CD4-positive, alpha-beta T cell treated with Interleukin-15 for 1 hour (primary cell): ENCODE measurements around the gene CXXC1.
"Not testable (repeated sequence)": the region's sequence is repeated elsewhere in the genome, so short reads cannot be mapped to it uniquely, and the experiment has no call there.

Experiments used
- DNase-seq: peaks from one replicate; pipeline ENCODE4 v3.0.0-alpha.2; 2020

CXXC1 gene

DNA sequence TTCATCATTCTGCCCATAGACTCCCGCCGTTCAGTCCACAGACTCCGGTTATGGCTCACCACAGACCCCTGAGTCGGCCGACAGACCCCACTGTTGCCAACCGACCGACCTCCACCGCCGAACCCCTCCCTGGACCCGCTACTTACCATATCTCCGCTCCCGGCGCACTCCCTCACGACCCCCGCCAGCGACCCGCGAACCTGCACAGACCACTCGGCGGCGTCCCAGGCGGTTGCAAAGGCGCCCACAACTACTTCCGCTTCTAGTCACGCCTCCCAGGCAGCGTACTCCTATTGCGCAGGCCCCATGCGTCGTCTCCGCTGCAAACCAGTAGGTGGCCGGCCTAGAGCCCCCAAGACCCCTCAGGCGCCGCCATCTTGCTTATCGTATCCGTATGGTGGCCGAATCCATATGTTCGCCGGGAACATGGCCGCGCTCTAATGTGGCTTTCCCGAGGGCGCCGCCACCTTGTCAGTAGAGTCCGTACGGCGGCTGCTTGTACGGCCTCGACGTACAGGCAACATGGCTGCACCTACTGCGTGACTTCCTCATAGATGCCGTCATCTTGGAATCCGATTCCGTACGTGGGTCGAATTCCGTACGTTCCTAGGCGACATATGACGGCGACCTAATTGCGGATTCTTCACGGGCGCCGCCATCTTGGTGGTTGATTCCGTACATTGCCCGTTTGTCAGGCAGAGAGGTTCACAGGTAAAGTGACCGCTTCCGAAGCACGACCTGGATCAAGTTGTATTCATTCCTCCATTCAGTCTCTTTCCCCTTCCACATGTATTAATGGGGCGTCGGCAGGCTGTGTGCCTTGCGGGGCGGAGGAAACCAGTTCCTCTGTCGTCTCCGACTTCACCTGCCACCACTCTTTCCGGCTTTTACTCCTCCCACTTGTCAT, at the start of gene CXXC1:
Gene CXXC1 (minus strand): TSS at position 252 of the 907 bp plus-strand sequence. CDS start 103 bp downstream, at position 149.
- peak; percentile 99 for DNase-seq

DNA sequence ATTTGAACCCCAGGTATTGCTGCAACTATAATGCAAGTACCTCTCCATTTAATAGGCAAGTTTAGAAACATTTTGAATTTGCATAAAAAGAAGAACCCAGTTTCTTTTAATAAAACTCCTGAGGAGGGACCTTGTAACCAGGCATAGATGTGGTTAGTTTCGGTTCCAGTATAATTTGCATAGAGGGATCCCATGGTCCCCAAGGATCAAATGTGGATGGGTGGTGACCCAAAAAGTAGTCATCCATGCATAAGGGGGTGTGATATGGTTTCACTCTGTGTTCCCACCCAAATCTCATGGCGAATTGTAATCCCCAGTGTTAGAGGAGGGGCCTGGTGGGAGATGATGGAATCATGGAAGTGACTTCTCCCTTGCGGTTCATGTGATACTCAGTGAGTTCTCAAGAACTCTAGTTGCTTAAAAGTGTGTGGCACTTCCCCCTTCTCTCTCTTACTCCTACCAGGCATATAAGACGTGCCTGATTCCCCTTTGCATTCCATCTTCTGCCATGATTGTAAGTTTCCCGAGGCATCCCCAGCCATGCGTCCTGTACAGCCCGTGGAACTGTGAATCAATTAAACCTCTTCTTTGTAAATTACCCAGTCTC, 47.2 kb upstream of the CXXC1 start:
- DNase-seq: no peak

DNA sequence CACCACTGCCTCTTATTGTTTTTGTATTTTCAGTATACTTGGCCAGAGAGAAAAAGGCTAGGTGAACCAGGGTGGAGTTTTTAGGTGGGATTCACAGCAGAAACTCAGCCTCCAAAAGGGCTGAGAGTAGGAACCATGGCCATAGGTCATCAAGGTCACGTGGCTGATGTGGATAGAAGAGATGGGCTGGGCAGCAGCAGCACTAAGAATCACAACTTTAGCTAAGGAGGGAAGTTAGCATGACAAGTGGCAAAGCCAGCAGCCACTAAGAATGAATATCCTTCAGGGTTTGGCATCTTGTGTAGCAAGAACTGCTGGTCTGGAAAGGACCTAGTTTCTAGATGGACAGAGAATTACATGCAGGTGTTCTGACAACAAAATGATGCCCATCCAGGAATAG, 44.2 kb upstream of the CXXC1 start:
- no peak for DNase-seq

DNA sequence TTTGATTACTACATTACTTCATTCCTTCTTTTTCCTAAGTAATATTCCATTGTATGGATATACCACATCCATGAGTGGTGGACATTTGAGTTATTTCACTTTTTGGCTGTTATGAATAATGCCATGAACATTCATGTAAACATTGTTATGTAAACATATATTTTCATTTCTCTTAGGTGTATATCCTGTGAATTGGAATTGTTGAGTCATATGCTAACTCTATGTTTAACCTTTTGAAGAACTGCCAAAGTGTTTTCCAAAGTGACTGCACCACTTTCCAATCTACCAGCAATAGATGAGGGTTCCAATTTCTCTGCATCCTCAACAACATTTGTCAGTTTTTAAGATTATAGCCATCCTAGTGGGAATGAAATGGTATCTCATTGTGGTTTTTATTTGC, 42.7 kb upstream of the CXXC1 start:
- no peak for DNase-seq

DNA sequence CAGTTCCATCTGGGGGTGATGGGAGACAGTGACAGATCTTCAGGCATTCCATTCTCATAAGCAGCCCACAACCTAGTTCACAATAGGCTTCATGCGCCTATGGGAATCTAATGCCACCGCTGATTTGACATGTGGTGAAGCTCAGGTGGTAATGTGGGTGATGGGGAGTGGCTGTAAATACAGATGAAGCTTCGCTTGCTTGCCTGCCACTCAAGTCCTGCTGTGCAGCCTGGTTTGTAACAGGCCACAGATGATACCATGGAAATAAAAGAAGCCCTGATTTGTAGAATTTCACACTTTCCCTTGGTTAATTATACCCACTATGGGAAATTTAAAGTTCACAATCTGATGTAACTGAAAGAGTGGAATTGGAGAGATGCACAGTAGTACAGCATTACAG, 40.5 kb upstream of the CXXC1 start:
- no peak for DNase-seq

DNA sequence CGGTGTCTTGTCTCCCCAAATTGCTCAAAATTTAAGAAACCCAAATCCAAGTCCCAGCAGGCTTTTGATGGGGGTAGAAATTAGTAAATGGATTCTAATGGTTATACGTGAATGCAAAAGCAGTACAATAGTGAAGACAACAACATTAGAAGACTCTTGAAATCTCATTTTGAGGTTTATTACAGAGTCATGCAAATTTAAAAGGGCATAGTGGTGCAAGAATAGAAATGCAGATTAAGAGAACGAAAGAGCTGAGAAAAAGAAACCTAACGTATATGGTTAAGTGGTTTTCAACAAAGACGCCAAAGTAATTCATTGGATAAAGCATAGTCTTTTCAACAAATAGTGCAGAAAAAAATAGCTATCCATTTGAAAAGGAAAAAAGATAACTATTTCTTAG, 33.2 kb upstream of the CXXC1 start:
- DNase-seq: no peak

DNA sequence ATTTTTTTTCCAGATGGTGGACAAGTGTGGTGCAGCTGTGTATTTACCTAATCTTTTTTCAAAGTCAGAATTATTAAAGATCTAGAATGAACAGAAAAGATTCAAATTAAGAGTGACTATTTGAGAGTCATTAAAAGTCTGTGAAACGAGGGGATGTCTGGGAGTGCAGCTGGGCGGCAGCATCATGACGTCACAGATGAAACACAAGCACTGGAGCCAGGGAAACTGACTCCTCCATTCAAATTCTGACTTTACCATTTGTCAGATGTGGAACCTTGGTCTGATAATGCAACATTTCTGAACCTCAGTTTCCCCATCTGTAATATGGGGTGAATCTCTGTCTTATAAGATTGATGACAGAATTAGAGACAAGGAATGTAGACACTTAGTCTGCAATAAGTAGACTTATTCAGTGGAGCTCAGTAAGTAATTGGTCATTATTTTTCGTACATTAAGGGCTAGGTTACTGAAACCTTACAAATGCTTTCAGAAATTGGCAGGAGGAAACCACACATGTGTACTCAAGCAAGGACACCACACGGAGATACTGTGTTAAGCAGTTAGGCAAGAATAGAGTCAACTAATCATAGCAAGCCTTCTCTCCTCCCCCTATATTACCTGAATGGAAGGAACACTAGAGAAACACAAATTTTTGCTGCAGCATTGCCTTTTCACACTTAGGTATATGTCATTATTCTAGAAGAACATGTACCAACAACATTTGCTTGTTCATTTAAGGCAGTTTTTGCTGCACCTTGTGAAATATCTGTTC, 27.8 kb upstream of the CXXC1 start:
- no peak for DNase-seq

DNA sequence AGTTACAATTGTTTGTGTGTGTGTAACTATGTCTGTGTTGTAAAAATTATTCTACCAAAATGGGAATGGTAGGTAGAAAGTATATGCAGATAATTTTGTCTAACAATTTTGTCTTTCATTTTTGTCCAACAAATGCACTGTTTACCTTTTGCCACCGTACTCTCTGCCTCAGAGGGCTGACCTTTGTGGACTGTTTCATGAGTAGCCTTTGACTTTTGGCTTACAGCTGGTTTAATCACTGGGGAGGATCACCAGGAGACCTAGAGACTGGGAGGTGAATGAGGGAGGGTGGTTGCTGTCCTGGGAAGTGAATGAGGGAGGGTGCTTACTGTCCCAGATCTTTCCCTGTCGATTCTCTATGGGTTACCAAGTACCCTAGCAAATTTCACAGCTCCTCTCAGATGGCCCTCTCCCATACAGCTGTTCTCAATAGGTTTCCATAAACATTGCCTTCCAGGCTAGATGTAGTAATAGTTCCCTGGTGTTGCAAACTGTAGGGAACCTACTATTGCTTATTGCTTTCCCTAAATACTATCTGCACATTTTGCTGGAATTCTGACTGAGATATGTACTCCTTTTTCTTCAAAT, 26.5 kb upstream of the CXXC1 start:
- DNase-seq: no peak

DNA sequence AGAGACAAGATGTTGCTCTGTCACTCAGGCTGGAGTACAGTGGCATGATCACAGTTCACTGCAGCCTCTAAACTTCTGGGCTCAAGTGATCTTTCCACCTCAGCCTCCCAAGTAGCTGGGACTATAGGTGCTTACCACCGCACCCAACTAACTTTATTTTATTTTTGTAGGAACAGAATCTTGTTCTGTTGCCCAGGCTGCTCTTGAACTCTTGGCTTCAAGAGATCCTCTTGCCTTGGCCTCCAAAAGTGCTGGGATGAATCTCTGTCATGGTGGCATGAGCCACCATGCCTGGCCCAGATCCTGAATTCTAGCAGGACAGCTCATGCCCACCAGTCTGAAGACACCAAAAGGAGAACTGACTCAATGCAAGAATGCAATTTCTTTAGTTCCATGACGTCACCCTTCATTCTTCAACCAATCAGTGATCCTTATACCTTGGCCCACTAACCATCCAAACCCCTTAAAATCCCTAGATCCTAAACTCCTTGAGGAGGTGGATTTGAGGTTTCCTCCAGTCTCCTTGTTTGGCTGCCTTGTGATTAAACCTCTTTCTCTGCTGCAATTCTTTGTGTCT, 25.6 kb upstream of the CXXC1 start:
- DNase-seq: no peak

DNA sequence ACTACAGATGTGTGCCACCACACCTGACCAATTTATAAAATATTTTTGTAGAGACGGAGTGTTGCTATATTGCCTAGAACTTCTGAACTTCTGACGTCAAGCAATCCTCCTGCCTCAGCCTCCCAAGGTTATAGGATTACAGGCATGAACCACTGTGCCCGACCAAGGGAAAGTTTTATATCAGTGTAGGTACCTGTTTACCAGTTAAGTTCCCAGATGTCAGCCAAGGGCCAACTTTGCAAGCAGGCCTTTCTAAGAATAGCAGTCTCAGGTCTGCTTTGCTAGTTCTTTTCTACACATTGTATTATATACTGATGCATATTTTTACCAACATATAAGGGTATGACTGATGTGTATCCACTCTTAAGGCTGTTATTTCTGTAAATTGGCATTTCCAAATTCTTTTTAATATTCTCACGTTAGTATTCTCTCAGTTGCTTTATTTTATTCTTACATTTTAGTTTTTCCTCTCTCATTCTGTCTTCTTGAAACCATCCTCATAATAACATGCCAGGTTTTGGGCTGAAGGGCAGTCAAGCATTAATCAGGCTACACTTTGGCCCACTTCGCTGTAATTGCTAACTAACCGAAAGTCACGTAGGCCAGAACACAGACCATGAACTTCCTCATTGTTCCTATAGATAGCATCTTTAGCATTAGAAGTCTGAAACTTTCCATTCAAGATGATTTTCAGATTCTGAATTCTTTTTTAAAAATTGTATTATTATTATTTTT, 25.0 kb upstream of the CXXC1 start:
- no peak for DNase-seq

DNA sequence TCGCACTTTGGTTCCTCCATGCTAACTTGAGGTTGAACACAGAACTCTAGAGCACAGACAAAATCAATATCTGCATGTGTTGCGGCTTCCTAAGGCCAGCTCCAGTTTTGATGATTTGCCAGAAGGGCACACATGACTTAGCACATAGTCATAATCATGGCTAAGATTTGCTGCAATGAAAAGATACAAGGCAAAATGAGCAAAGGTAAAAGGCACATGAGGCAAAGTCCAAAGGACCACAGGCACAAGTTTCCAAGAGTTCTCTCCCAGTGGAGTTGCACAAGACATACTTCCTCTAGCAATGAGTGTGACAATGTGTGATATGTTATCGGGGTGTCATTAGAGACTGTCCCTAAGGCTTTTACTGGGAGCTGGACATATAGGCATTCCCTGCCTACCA, 24.2 kb upstream of the CXXC1 start:
- no peak for DNase-seq

DNA sequence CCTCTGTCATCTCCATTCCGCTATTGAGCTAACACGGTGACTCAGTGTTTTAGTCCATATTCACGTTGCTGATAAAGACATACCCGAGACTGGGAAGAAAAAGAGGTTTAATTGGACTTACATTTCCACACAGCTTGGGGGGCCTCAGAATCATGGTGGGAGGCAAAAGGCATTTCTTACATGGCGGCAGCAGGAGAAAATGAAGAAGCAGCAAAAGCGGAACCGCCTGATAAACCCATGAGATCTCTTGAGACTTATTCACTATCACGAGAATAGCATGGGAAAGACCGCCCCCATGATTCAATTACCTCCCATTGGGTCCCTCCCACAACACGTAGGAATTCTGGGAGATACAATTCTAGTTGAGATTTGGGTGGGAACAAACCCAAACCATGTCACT, 22.6 kb upstream of the CXXC1 start:
- DNase-seq: no peak

DNA sequence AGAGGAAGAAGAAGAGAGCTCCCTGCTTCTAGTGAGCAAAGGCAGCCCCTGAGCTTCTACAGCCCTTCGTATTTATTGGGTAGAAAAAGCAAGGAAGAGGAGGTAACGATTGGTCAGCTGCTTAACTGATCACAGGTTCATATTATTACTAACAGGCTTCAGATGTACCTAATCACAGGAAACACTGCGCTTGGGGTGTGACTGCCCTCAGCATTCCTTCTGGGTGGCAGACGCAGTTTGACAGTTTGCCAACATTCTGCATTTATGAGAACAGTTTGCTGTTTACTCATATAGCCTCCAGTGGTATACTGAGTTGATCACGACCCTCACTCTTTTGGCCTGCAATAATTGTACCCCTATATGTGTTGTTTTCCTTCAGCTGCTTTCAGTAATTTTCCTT, 21.4 kb upstream of the CXXC1 start:
- DNase-seq: not testable (repeated sequence)

DNA sequence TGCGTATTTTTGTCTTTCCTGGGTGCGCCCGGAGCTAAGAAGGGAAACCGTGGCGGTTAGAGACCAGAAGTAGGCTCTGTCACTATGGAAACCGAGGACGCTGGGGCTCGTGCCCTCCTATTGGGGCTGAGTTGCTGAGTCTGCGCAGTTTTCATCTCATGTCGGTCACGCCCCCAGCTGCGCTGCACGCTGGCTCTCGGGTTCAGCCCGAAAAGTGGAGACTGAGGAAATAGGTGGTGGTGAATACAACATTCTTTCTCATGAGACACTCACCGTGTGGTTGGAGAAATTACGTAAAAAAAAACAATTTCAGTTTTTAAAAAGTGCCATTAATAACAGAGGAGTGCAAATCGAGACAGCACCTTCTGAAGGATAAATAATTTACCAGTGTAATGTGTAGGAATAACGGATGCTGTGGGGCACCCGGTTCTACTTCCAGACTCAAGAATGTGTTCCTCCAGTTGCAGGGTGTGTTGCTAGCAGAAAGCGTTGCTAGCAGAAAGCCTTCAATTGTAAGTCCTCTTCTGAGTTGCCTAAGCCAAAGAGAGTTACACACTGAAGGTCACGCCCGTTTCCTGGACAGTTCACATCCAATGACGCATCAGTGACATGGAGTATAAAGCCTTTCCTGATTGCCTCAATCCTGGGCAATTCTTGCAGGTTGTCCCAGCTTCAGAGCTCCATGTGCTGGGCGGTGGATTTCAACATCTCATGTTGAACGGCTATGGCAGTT, 20.4 kb upstream of the CXXC1 start:
- peak; percentile 93 for DNase-seq

DNA sequence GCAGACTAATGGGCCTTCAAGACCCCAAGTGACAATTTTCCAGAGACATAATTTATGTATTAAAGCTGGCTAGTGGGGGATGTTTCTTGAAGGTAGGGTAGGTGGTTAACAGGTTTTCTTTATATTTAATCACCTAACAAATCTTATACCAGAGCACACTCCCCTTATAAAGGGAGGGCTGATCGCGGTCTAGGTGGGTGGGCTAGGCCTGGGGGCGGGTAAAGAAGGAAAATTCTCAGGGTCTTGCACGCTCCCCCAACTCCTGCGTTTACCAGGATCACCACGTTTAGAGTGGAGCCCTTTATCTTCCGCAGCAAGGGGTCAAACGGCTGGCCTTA, 19.9 kb upstream of the CXXC1 start:
- no peak for DNase-seq

DNA sequence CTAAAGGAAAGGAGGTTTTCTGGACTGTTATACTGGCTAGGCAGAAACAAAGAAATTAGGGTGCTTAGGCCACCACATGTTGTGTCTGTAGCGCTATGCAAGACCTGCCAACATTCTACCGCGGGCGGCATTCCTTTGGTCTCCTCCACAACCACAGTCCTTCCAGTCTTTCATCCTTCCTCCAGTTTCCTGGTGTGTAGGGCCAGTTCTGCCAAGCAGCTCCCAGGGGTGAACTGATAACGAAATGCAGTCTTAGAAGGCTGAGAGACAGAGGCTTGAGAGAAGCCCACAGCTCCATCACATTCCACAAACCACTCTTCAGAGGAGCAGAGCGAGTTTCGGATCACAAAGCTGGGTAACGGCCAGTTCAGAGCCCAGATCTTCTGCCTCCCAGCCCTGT, 19.5 kb upstream of the CXXC1 start:
- DNase-seq: no peak

DNA sequence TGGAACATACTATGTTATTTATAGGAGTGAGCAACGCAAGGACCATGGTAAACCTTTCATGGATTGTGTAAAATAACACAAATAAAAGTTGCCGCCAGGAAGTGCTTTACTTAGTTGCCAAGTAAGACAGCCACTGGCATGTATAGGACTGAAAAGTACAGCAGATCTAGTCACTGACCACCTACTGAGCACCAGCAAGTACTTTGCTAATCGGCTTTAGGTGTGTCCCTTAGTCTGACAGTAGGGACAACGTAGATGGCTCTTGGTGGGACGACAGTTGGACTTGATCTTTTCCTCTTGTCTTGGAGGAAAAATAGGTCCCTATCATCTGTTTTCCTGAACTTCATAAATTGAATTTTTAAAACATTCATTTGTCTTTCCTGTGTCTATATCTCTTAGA, 13.6 kb upstream of the CXXC1 start:
- DNase-seq: no peak

DNA sequence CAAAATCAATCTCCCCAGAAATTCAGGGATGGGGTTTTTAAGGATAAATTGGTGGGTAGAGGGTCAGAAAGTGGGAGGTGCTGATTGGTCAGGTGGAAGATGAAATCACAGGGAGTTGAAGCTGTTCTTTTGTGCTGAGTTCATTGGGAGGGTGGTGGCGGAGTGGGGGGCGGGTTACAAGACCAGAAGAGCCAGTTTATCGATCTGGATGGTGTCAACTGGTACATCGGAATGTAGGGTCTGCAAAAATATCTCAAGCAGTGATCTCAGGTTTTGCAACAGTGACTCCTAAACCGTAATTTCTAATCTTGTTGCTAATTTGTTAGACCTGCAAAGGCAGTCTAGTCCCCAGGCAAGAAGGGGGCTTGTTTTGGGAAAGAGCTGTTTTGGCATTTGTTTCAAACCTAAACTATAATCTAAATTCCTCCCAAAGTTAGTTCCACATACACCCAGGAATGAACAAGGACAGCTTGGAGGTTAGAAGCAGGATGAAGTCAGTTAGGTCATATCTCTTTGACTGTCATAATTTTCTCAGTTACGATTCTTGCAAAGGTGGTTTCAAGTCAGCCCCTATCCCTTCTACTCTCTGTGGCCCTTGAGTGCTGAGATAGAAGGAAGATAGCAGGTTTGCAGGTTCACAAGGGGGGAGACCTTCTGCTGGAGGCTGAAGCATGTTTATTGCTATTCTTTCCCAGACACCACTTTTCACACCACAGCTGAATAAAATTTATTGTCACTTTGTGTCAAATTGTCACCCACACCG, 12.3 kb upstream of the CXXC1 start:
- DNase-seq: no peak

DNA sequence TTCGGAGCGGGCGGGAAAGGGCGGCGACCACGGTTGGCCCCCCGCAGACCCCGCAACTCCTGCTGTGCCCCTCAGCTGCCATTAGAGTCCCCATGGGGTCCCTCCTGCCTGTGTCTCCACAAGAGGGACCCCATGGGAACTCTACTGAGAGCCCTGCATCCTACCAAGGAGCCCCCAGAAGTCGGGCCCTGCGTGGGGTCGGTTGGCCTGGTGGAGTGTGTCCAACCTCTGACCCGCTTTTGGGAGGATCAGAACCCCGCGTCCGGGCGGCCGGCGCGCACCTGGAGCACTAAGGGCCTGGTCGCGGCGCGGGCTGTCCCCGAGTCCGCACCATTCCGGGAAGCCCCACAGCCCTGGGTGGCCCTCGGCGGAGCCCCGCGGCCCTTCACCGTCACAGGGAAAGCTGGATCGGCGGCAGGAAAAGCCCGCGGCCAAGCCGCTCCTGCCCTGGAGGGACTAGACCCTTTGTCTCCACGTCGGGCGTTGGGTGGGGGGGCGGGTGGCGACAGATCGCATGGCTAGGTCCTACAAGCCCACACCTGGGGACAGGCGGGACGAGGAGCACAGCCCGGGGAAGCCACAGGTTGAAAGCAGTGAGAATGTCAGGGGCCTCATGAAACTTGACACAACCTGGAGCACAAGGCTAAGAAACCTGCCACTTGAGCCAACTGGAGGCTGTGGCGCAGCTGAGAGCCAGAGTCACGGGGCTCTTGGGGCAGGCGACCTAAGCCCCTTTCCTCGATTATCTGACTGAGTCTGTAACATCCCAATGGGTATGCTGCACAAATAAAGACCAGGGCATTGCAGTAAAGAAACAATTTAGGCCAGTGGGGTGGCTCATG, 11.2 kb upstream of the CXXC1 start:
- DNase-seq: no peak
